Fibroblast of lung (primary cell): Measurements from ENCODE around the gene FUCA1. TPM values are rescaled to one million over a fixed set of nuclear protein-coding genes. Genes with fewer than 3 reads are reported as not detected.

Experiments used
- DNase-seq, 2 donors: peaks; one replicate each; pipeline versions ENCODE4 v3.0.0 to v3.0.0-alpha.2; 2010; ENCODE audit warnings: low read depth in 2 of 2
- H2AFZ ChIP-seq: 2 replicates; pipeline ENCODE4 v1.5.1; 2012; ENCODE audit warnings: low read length, control low read depth, inconsistent platforms
- H3K27ac ChIP-seq: 2 replicates; pipeline ENCODE4 v1.5.1; 2011; ENCODE audit warnings: low read length, control low read depth; ENCODE audit not compliant: insufficient read depth
- H3K27me3 ChIP-seq: 2 replicates; pipeline ENCODE4 v1.5.1; 2011; ENCODE audit warnings: mild to moderate bottlenecking, low read length; ENCODE audit not compliant: control insufficient read depth, insufficient read depth
- H3K36me3 ChIP-seq: 2 replicates; pipeline ENCODE4 v1.5.1; 2011; ENCODE audit warnings: low read length; ENCODE audit not compliant: control insufficient read depth, insufficient read depth
- H3K4me1 ChIP-seq: 2 replicates; pipeline ENCODE4 v1.5.1; 2011; ENCODE audit warnings: low read length; ENCODE audit not compliant: control insufficient read depth, insufficient read depth; ENCODE audit errors: extremely low read depth
- H3K4me2 ChIP-seq: 2 replicates; pipeline ENCODE4 v1.5.1; 2011; ENCODE audit warnings: low read length, control low read depth; ENCODE audit not compliant: insufficient read depth; ENCODE audit errors: extremely low read depth
- H3K4me3 ChIP-seq, 4 experiments: fragments of 200-600 bp in 1 of 4; sonication (generic) in 1 of 4; replicated peaks in 1 of 4; 2 replicates each; pipeline ENCODE4 v1.5.1; 2011 to 2016; ENCODE audit warnings: low read length in 4 of 4, low read depth in 3 of 4, mild to moderate bottlenecking in 3 of 4, control low read depth in 2 of 4, inconsistent platforms in 1 of 4, mixed read lengths in 1 of 4; ENCODE audit not compliant: insufficient read depth in 1 of 4; ENCODE audit errors: control extremely low read depth in 1 of 4
- H3K79me2 ChIP-seq: 2 replicates; pipeline ENCODE4 v1.5.1; 2012; ENCODE audit warnings: mild to moderate bottlenecking, low read length, inconsistent platforms; ENCODE audit not compliant: control insufficient read depth, insufficient read depth
- H3K9ac ChIP-seq: 2 replicates; pipeline ENCODE4 v1.5.1; 2011; ENCODE audit warnings: mild to moderate bottlenecking, low read length, control low read depth; ENCODE audit not compliant: insufficient read depth
- H3K9me3 ChIP-seq: 2 replicates; pipeline ENCODE4 v1.5.1; 2012; ENCODE audit warnings: low read depth, low read length; ENCODE audit not compliant: control insufficient read depth, insufficient read depth
- H4K20me1 ChIP-seq: 2 replicates; pipeline ENCODE4 v1.5.1; 2011; ENCODE audit warnings: low read length; ENCODE audit not compliant: control insufficient read depth, insufficient read depth; ENCODE audit errors: extremely low read depth
- CTCF ChIP-seq, 2 donors: IDR thresholded peaks in 1 of 2; conservative IDR thresholded peaks in 1 of 2; 1 replicate in 1 of 2; 2 replicates in 1 of 2; pipeline ENCODE4 v1.5.1; 2011 to 2012; ENCODE audit warnings: low read length in 2 of 2, control low read depth in 1 of 2, inconsistent platforms in 1 of 2, low read depth in 1 of 2, mild to moderate bottlenecking in 1 of 2
- EZH2 ChIP-seq: IDR thresholded peaks from 2 replicates; pipeline ENCODE4 v1.5.1; 2012; ENCODE audit warnings: low read length, control low read depth, mild to moderate bottlenecking; ENCODE audit errors: missing control alignments
- polyA plus RNA-seq, 2 donors: library from polyadenylated mRNA; depleted of rRNA in 1 of 2; stranded (reverse) in 1 of 2; unstranded in 1 of 2; fragments of >200 nt; gene quantifications; 2 replicates each; pipeline ENCODE4 v1.2.1, GENCODE V29; 2011 to 2012; ENCODE audit warnings: missing spikeins in 1 of 2
- total RNA-seq: library from RNA; depleted of rRNA; stranded (reverse); fragments of >200 nt; gene quantifications from 2 replicates; pipeline ENCODE4 v1.2.1, GENCODE V29; 2014

Gene FUCA1
- total and polyA plus RNA-seq, 2 donors (not counting 1 experiment from before 2014, with no cell fraction given), result 4.1 to 9.7 TPM

GRCh38 chr1:23909412-23909811, 41.3 kb upstream of the FUCA1 start:
- Histone ChIP-seq H3K4me3 (no peak overlapping the region), H3K4me1 (no peaks in the 10 kb centered on the region), H4K20me1 (no peaks in the 10 kb centered on the region), H3K79me2 (no peaks in the 10 kb centered on the region), H3K27me3 (peaks cover 13% of the 10 kb centered on the region), H3K9me3 (no peaks in the 10 kb centered on the region), H3K9ac (no peak overlapping the region), H3K36me3 (no peaks in the 10 kb centered on the region), H2AFZ (no peak overlapping the region), H3K27ac (no peak overlapping the region), H3K4me2 (no peak overlapping the region)
- TF ChIP-seq CTCF (conservative IDR thresholded peaks at IDR 0.05 in 1 of 2, IDR thresholded peaks at IDR 0.05 in 1 of 2; ENCODE audit: low read depth in 1 of 2, low read length in 2 of 2) (no peak), EZH2 (no peak)
- no peak for DNase-seq

- peaks cover 16% of the 10 kb centered on the region for H3K27me3 ChIP-seq
Observed at GRCh38 chr1:23908453-23909341, 40.6 kb upstream of the FUCA1 start.

More at GRCh38 chr1:23908453-23909341, 40.6 kb upstream of the FUCA1 start:
- Histone ChIP-seq H4K20me1 (no peaks in the 10 kb centered on the region), H3K9me3 (no peaks in the 10 kb centered on the region), H3K4me1 (no peaks in the 10 kb centered on the region), H3K79me2 (no peaks in the 10 kb centered on the region), H3K4me3 (no peak overlapping the region), H3K4me2 (no peak overlapping the region), H2AFZ (no peak overlapping the region), H3K9ac (no peak overlapping the region), H3K27ac (no peak overlapping the region), H3K36me3 (no peaks in the 10 kb centered on the region)
- TF ChIP-seq EZH2 (no peak), CTCF (conservative IDR thresholded peaks at IDR 0.05 in 1 of 2, IDR thresholded peaks at IDR 0.05 in 1 of 2; ENCODE audit: low read depth in 1 of 2, low read length in 2 of 2) (no peak)
- DNase-seq, result no peak
